ENCODE data around the gene UTP4. TPM values are rescaled to one million over a fixed set of nuclear protein-coding genes. Genes with fewer than 3 reads are reported as not detected.
"Not testable (repeated sequence)": the region's sequence is repeated elsewhere in the genome, so short reads cannot be mapped to it uniquely, and the experiment has no call there.

UTP4 gene
- total RNA-seq, 1 donor from 2014 or later = 18.3 TPM

GRCh38 chr16:69116256-69116875, 16.1 kb upstream of the UTP4 start:
- Histone ChIP-seq H3K9ac (ENCODE audit: low read depth in 1 of 3, low read length in 3 of 3) (no peak overlapping the region), H3K27ac (ENCODE audit: low read depth, low read length) (no peak overlapping the region), H3K27me3 (ENCODE audit: control insufficient read depth in 3 of 3, insufficient read depth in 3 of 3, low read length in 3 of 3) (no peaks in the 10 kb centered on the region), H3K36me3 (ENCODE audit: control insufficient read depth in 3 of 3, insufficient read depth in 3 of 3, low read length in 3 of 3) (peaks cover 49 to 59% (median 51%) of the 10 kb centered on the region in 3 donors), H3K4me1 (ENCODE audit: control insufficient read depth in 3 of 3, insufficient read depth in 3 of 3, low read length in 3 of 3) (peaks cover 22 to 34% (median 33%) of the 10 kb centered on the region in 3 donors), H3K9me3 (ENCODE audit: control insufficient read depth in 3 of 3, low read length in 3 of 3) (no peaks in the 10 kb centered on the region), H3K4me3 (ENCODE audit: low read length in 3 of 3) (no peak overlapping the region)

- peaks cover 49 to 59% (median 50%) of the 10 kb centered on the region in 3 donors for H3K36me3 ChIP-seq (ENCODE audit: control insufficient read depth in 3 of 3, insufficient read depth in 3 of 3, low read length in 3 of 3)
- H3K4me1 ChIP-seq (ENCODE audit: control insufficient read depth in 3 of 3, insufficient read depth in 3 of 3, low read length in 3 of 3) = peaks cover 22 to 30% (median 30%) of the 10 kb centered on the region in 3 donors
- no peak overlapping the region for H3K9ac ChIP-seq (ENCODE audit: low read depth in 1 of 3, low read length in 3 of 3)
- H3K27ac ChIP-seq (ENCODE audit: low read depth, low read length) = no peak overlapping the region
- H3K27me3 ChIP-seq (ENCODE audit: control insufficient read depth in 3 of 3, insufficient read depth in 3 of 3, low read length in 3 of 3) = no peaks in the 10 kb centered on the region
- no peaks in the 10 kb centered on the region for H3K9me3 ChIP-seq (ENCODE audit: control insufficient read depth in 3 of 3, low read length in 3 of 3)
- no peak overlapping the region for H3K4me3 ChIP-seq (ENCODE audit: low read length in 3 of 3)
These were observed 15.5 kb upstream of the UTP4 start for GRCh38 chr16:69116906-69117305.

- no peak overlapping the region for H3K4me3 ChIP-seq (ENCODE audit: low read length in 3 of 3)
- no peak overlapping the region for H3K9ac ChIP-seq (ENCODE audit: low read depth in 1 of 3, low read length in 3 of 3)
- no peaks in the 10 kb centered on the region for H3K27me3 ChIP-seq (ENCODE audit: control insufficient read depth in 3 of 3, insufficient read depth in 3 of 3, low read length in 3 of 3)
- H3K36me3 ChIP-seq (ENCODE audit: control insufficient read depth in 3 of 3, insufficient read depth in 3 of 3, low read length in 3 of 3) = peaks cover 42 to 59% (median 46%) of the 10 kb centered on the region in 3 donors
- H3K9me3 ChIP-seq (ENCODE audit: control insufficient read depth in 3 of 3, low read length in 3 of 3) = no peaks in the 10 kb centered on the region
- peaks cover 22 to 27% (median 22%) of the 10 kb centered on the region in 3 donors for H3K4me1 ChIP-seq (ENCODE audit: control insufficient read depth in 3 of 3, insufficient read depth in 3 of 3, low read length in 3 of 3)
- no peak overlapping the region for H3K27ac ChIP-seq (ENCODE audit: low read depth, low read length)
These were observed 14.0 kb upstream of the UTP4 start for GRCh38 chr16:69118468-69118867.

GRCh38 chr16:69118994-69119393, 13.5 kb upstream of the UTP4 start:
- Histone ChIP-seq H3K27ac (ENCODE audit: low read depth, low read length) (no peak overlapping the region), H3K36me3 (ENCODE audit: control insufficient read depth in 3 of 3, insufficient read depth in 3 of 3, low read length in 3 of 3) (peaks cover 37 to 53% (median 45%) of the 10 kb centered on the region in 3 donors), H3K4me1 (ENCODE audit: control insufficient read depth in 3 of 3, insufficient read depth in 3 of 3, low read length in 3 of 3) (peaks cover 21 to 27% (median 22%) of the 10 kb centered on the region in 3 donors)

GRCh38 chr16:69119536-69119935, 12.9 kb upstream of the UTP4 start:
- no peaks in the 10 kb centered on the region for H3K27me3 ChIP-seq (ENCODE audit: control insufficient read depth in 3 of 3, insufficient read depth in 3 of 3, low read length in 3 of 3)
- no peaks in the 10 kb centered on the region for H3K9me3 ChIP-seq (ENCODE audit: control insufficient read depth in 3 of 3, low read length in 3 of 3)
- H3K4me1 ChIP-seq (ENCODE audit: control insufficient read depth in 3 of 3, insufficient read depth in 3 of 3, low read length in 3 of 3) = peaks cover 20 to 27% (median 22%) of the 10 kb centered on the region in 3 donors
- no peak overlapping the region for H3K4me3 ChIP-seq (ENCODE audit: low read length in 3 of 3)
- peaks cover 32 to 48% (median 40%) of the 10 kb centered on the region in 3 donors for H3K36me3 ChIP-seq (ENCODE audit: control insufficient read depth in 3 of 3, insufficient read depth in 3 of 3, low read length in 3 of 3)
- H3K27ac ChIP-seq (ENCODE audit: low read depth, low read length) = no peak overlapping the region
- no peak overlapping the region for H3K9ac ChIP-seq (ENCODE audit: low read depth in 1 of 3, low read length in 3 of 3)

More at GRCh38 chr16:69118994-69119393, 13.5 kb upstream of the UTP4 start:
- Histone ChIP-seq H3K9me3 (ENCODE audit: control insufficient read depth in 3 of 3, low read length in 3 of 3) (no peaks in the 10 kb centered on the region), H3K9ac (ENCODE audit: low read depth in 1 of 3, low read length in 3 of 3) (no peak overlapping the region), H3K27me3 (ENCODE audit: control insufficient read depth in 3 of 3, insufficient read depth in 3 of 3, low read length in 3 of 3) (no peaks in the 10 kb centered on the region), H3K4me3 (ENCODE audit: low read length in 3 of 3) (no peak overlapping the region)

GRCh38 chr16:69120096-69120664, 12.3 kb upstream of the UTP4 start:
- Histone ChIP-seq H3K4me1 (ENCODE audit: control insufficient read depth in 3 of 3, insufficient read depth in 3 of 3, low read length in 3 of 3) (peaks cover 20 to 27% (median 22%) of the 10 kb centered on the region in 3 donors), H3K27ac (ENCODE audit: low read depth, low read length) (no peak overlapping the region), H3K4me3 (ENCODE audit: low read length in 3 of 3) (no peak overlapping the region), H3K36me3 (ENCODE audit: control insufficient read depth in 3 of 3, insufficient read depth in 3 of 3, low read length in 3 of 3) (peaks cover 25 to 42% (median 38%) of the 10 kb centered on the region in 3 donors), H3K9ac (ENCODE audit: low read depth in 1 of 3, low read length in 3 of 3) (no peak overlapping the region), H3K27me3 (ENCODE audit: control insufficient read depth in 3 of 3, insufficient read depth in 3 of 3, low read length in 3 of 3) (no peaks in the 10 kb centered on the region), H3K9me3 (ENCODE audit: control insufficient read depth in 3 of 3, low read length in 3 of 3) (no peaks in the 10 kb centered on the region)

- Histone ChIP-seq H3K4me1 (ENCODE audit: control insufficient read depth in 3 of 3, insufficient read depth in 3 of 3, low read length in 3 of 3) (peaks cover 5 to 12% (median 6%) of the 10 kb centered on the region in 3 donors), H3K36me3 (ENCODE audit: control insufficient read depth in 3 of 3, insufficient read depth in 3 of 3, low read length in 3 of 3) (peaks cover 12 to 23% (median 18%) of the 10 kb centered on the region in 3 donors), H3K27me3 (ENCODE audit: control insufficient read depth in 3 of 3, insufficient read depth in 3 of 3, low read length in 3 of 3) (no peaks in the 10 kb centered on the region), H3K9me3 (ENCODE audit: control insufficient read depth in 3 of 3, low read length in 3 of 3) (no peaks in the 10 kb centered on the region), H3K27ac (ENCODE audit: low read depth, low read length) (no peak overlapping the region), H3K9ac (ENCODE audit: low read depth in 1 of 3, low read length in 3 of 3) (no peak overlapping the region), H3K4me3 (ENCODE audit: low read length in 3 of 3) (no peak overlapping the region)
These were observed 8.5 kb upstream of the UTP4 start for GRCh38 chr16:69123910-69124309.

GRCh38 chr16:69124406-69124805, 8.0 kb upstream of the UTP4 start:
- H3K36me3 ChIP-seq (ENCODE audit: control insufficient read depth in 3 of 3, insufficient read depth in 3 of 3, low read length in 3 of 3) = peaks cover 10 to 18% (median 16%) of the 10 kb centered on the region in 3 donors

GRCh38 chr16:69124961-69125360, 7.5 kb upstream of the UTP4 start:
- H3K9me3 ChIP-seq (ENCODE audit: control insufficient read depth in 3 of 3, low read length in 3 of 3); H3K4me1 ChIP-seq (ENCODE audit: control insufficient read depth in 3 of 3, insufficient read depth in 3 of 3, low read length in 3 of 3); H3K27me3 ChIP-seq (ENCODE audit: control insufficient read depth in 3 of 3, insufficient read depth in 3 of 3, low read length in 3 of 3); H3K9ac ChIP-seq (ENCODE audit: low read depth in 1 of 3, low read length in 3 of 3); H3K27ac ChIP-seq (ENCODE audit: low read depth, low read length); H3K4me3 ChIP-seq (ENCODE audit: low read length in 3 of 3): not testable (repeated sequence)
- H3K36me3 ChIP-seq (ENCODE audit: control insufficient read depth in 3 of 3, insufficient read depth in 3 of 3, low read length in 3 of 3) = peaks cover 8 to 13% (median 12%) of the 10 kb centered on the region in 3 donors

More at GRCh38 chr16:69124406-69124805, 8.0 kb upstream of the UTP4 start:
- not testable (repeated sequence) for H3K27me3 ChIP-seq (ENCODE audit: control insufficient read depth in 3 of 3, insufficient read depth in 3 of 3, low read length in 3 of 3); H3K4me1 ChIP-seq (ENCODE audit: control insufficient read depth in 3 of 3, insufficient read depth in 3 of 3, low read length in 3 of 3); H3K9me3 ChIP-seq (ENCODE audit: control insufficient read depth in 3 of 3, low read length in 3 of 3); H3K27ac ChIP-seq (ENCODE audit: low read depth, low read length); H3K9ac ChIP-seq (ENCODE audit: low read depth in 1 of 3, low read length in 3 of 3); H3K4me3 ChIP-seq (ENCODE audit: low read length in 3 of 3)

GRCh38 chr16:69126221-69126620, 6.2 kb upstream of the UTP4 start:
- no peaks in the 10 kb centered on the region for H3K27me3 ChIP-seq (ENCODE audit: control insufficient read depth in 3 of 3, insufficient read depth in 3 of 3, low read length in 3 of 3)
- peaks cover 0 to 2% (median 0%) of the 10 kb centered on the region in 3 donors for H3K36me3 ChIP-seq (ENCODE audit: control insufficient read depth in 3 of 3, insufficient read depth in 3 of 3, low read length in 3 of 3)
- peaks cover 0 to 11% (median 3%) of the 10 kb centered on the region in 3 donors for H3K4me1 ChIP-seq (ENCODE audit: control insufficient read depth in 3 of 3, insufficient read depth in 3 of 3, low read length in 3 of 3)
- no peak overlapping the region for H3K4me3 ChIP-seq (ENCODE audit: low read length in 3 of 3)
- no peak overlapping the region for H3K9ac ChIP-seq (ENCODE audit: low read depth in 1 of 3, low read length in 3 of 3)
- no peaks in the 10 kb centered on the region for H3K9me3 ChIP-seq (ENCODE audit: control insufficient read depth in 3 of 3, low read length in 3 of 3)
- H3K27ac ChIP-seq (ENCODE audit: low read depth, low read length) = no peak overlapping the region
